NCI-H1436 (cell line): Measurements from ENCODE around the gene ATPAF1.
A peak's percentile ranks its signal among the peaks of the same experiment; 100 is the strongest.

Experiments used
- DNase-seq: peaks from one replicate; lab custom pipeline; 2025; lab: John Stamatoyannopoulos, UW

The ATPAF1 gene

GRCh38 chr1:46615735-46616134 is 52.4 kb downstream of the ATPAF1 start:
- DNase-seq: no peak

- DNase-seq: no peak
Observed at GRCh38 chr1:46615088-46615487, 53.1 kb downstream of the ATPAF1 start.

- no peak for DNase-seq
Observed at GRCh38 chr1:46614604-46614984, 53.6 kb downstream of the ATPAF1 start.

- peak; percentile 34 for DNase-seq
Observed at GRCh38 chr1:46613661-46614603, 54.2 kb downstream of the ATPAF1 start.

- no peak for DNase-seq
Observed at GRCh38 chr1:46612937-46613660, 55.1 kb downstream of the ATPAF1 start.

GRCh38 chr1:46611691-46612221 is 56.4 kb downstream of the ATPAF1 start:
- DNase-seq: no peak

GRCh38 chr1:46607345-46608130 is 60.6 kb downstream of the ATPAF1 start:
- no peak for DNase-seq

- peak; percentile 35 for DNase-seq
Observed at GRCh38 chr1:46606255-46606965, 61.8 kb downstream of the ATPAF1 start.

- DNase-seq: no peak
Observed at GRCh38 chr1:46605232-46605631, 62.9 kb downstream of the ATPAF1 start.

GRCh38 chr1:46603858-46604549 is 64.2 kb downstream of the ATPAF1 start, which contains the start of gene MKNK1:
MKNK1 (minus strand) TSS chr1:46604268; CDS start chr1:46583327, 20,941 bp downstream.
- peak; percentile 97 for DNase-seq

- DNase-seq: no peak
Observed at GRCh38 chr1:46603481-46603857, 64.7 kb downstream of the ATPAF1 start.

- DNase-seq: no peak
Observed at GRCh38 chr1:46601257-46602007, 66.7 kb downstream of the ATPAF1 start.

- no peak for DNase-seq
Observed at GRCh38 chr1:46599059-46599970, 68.8 kb downstream of the ATPAF1 start.

- no peak for DNase-seq
Observed at GRCh38 chr1:46596846-46597245, 71.3 kb downstream of the ATPAF1 start.

- no peak for DNase-seq
Observed at GRCh38 chr1:46596036-46596435, 72.1 kb downstream of the ATPAF1 start.

GRCh38 chr1:46595127-46595526 is 73.0 kb downstream of the ATPAF1 start:
- no peak for DNase-seq

GRCh38 chr1:46594063-46594462 is 74.1 kb downstream of the ATPAF1 start:
- DNase-seq: no peak

- no peak for DNase-seq
Observed at GRCh38 chr1:46592823-46593222, 75.3 kb downstream of the ATPAF1 start.

- no peak for DNase-seq
Observed at GRCh38 chr1:46589529-46589928, 78.6 kb downstream of the ATPAF1 start.
